Measurements from ENCODE around the gene HEBP1.
A peak's percentile ranks its signal among the peaks of the same experiment; 100 is the strongest.

Gene HEBP1

GRCh38 chr12:12990700-12991468 lies 9.2 kb downstream of the HEBP1 start:
- DNase-seq (ENCODE audit: low spot score): no peak

- DNase-seq (ENCODE audit: low spot score): no peak
These were observed 12.6 kb downstream of the HEBP1 start for GRCh38 chr12:12987421-12987820.

- no peak for DNase-seq (ENCODE audit: low spot score)
These were observed 13.2 kb downstream of the HEBP1 start for GRCh38 chr12:12986775-12987331.

- DNase-seq (ENCODE audit: low spot score): no peak
These were observed 14.2 kb downstream of the HEBP1 start for GRCh38 chr12:12985817-12986408.

GRCh38 chr12:12984149-12984548 lies 15.9 kb downstream of the HEBP1 start:
- DNase-seq (ENCODE audit: low spot score): no peak

GRCh38 chr12:12983420-12984035 lies 16.5 kb downstream of the HEBP1 start:
- peak; percentile 4 for DNase-seq (ENCODE audit: low spot score)

- DNase-seq (ENCODE audit: low spot score): no peak
These were observed 17.7 kb downstream of the HEBP1 start for GRCh38 chr12:12982331-12982730.

- no peak for DNase-seq (ENCODE audit: low spot score)
These were observed 20.3 kb downstream of the HEBP1 start for GRCh38 chr12:12979731-12980259.

GRCh38 chr12:12979126-12979525 lies 20.9 kb downstream of the HEBP1 start:
- no peak for DNase-seq (ENCODE audit: low spot score)

GRCh38 chr12:12977231-12977630 lies 22.8 kb downstream of the HEBP1 start:
- DNase-seq (ENCODE audit: low spot score): no peak

GRCh38 chr12:12976366-12976765 lies 23.7 kb downstream of the HEBP1 start:
- DNase-seq (ENCODE audit: low spot score): no peak

GRCh38 chr12:12975322-12976077 lies 24.6 kb downstream of the HEBP1 start:
- DNase-seq (ENCODE audit: low spot score): no peak

- DNase-seq (ENCODE audit: low spot score): no peak
These were observed 25.9 kb downstream of the HEBP1 start for GRCh38 chr12:12974211-12974610.

GRCh38 chr12:12973019-12973418 lies 27.0 kb downstream of the HEBP1 start:
- DNase-seq (ENCODE audit: low spot score): no peak

- no peak for DNase-seq (ENCODE audit: low spot score)
These were observed 34.2 kb downstream of the HEBP1 start for GRCh38 chr12:12965836-12966235.

- DNase-seq (ENCODE audit: low spot score): no peak
These were observed 35.8 kb downstream of the HEBP1 start for GRCh38 chr12:12964255-12964654.

GRCh38 chr12:12960639-12961209 lies 39.3 kb downstream of the HEBP1 start:
- DNase-seq (ENCODE audit: low spot score): no peak

GRCh38 chr12:12958886-12959285 lies 41.2 kb downstream of the HEBP1 start:
- DNase-seq (ENCODE audit: low spot score): no peak

- no peak for DNase-seq (ENCODE audit: low spot score)
These were observed 45.0 kb downstream of the HEBP1 start for GRCh38 chr12:12954878-12955625.

GRCh38 chr12:12954356-12954755 lies 45.7 kb downstream of the HEBP1 start:
- DNase-seq (ENCODE audit: low spot score): no peak

- DNase-seq (ENCODE audit: low spot score): no peak
These were observed 48.0 kb downstream of the HEBP1 start, which contains the start of gene GPRC5D for GRCh38 chr12:12952036-12952435. Gene GPRC5D (minus strand): TSS chr12:12952170. CDS start chr12:12950384, 1,786 bp downstream.
